Measurements from ENCODE around the gene VSTM2L. TPM values are rescaled to one million over a fixed set of nuclear protein-coding genes. Genes with fewer than 3 reads are reported as not detected.

Gene VSTM2L
- total and polyA plus RNA-seq, 9 of the 15 experiments (the other 6 are each of a cell fraction or from before 2014, with no cell fraction given) = not detected

GRCh38 chr20:37903317-37904007, 535 bp downstream of the VSTM2L start (continued):
- peak; percentile 74 for TF ChIP-seq CTCFL (IDR thresholded peaks at IDR 0.05; ENCODE audit: borderline replicate concordance, insufficient read depth, low read depth, low read length, poor library complexity, severe bottlenecking)
- no peak for TF ChIP-seq HMGXB4 (CRISPR knock-in tag; IDR thresholded peaks at IDR 0.05)
- peak; percentile 75 for TF ChIP-seq GTF3C2 (IDR thresholded peaks at IDR 0.05; ENCODE audit: borderline replicate concordance, extremely low read depth, insufficient read length)
- TF ChIP-seq ZNF143 (CRISPR knock-in tag; IDR thresholded peaks at IDR 0.05) = no peak

Measured in K562 (cell line).